Nephron (organoid): ENCODE measurements around the gene TMEM145.

ENCODE experiments used
- H3K27ac Mint-ChIP-seq, 3 experiments: 2 replicates each; pipeline ENCODE4 v1.8.0; 2020; ENCODE audit warnings: mixed read lengths in 3 of 3, mild to moderate bottlenecking in 2 of 3, moderate library complexity in 1 of 3
- H3K27me3 Mint-ChIP-seq: 2 replicates; pipeline ENCODE4 v1.8.0; 2021; ENCODE audit warnings: low read depth, mild to moderate bottlenecking, moderate library complexity, mixed read lengths
- H3K36me3 Mint-ChIP-seq: 2 replicates; pipeline ENCODE4 v1.8.0; 2020; ENCODE audit warnings: low read depth, mixed read lengths
- H3K4me1 Mint-ChIP-seq: 2 replicates; pipeline ENCODE4 v1.8.0; 2020; ENCODE audit warnings: mixed read lengths
- H3K4me3 Mint-ChIP-seq, 3 experiments: 2 replicates each; pipeline ENCODE4 v1.8.0; 2020; ENCODE audit warnings: mild to moderate bottlenecking in 3 of 3, mixed read lengths in 3 of 3, moderate library complexity in 2 of 3
- H3K9me3 Mint-ChIP-seq: 2 replicates; pipeline ENCODE4 v1.8.0; 2020; ENCODE audit warnings: mixed read lengths
- TF ChIP-seq, protein P1 (sequence below), 3 experiments: fragments of 200-600 bp; sonication (generic); IDR thresholded peaks; one replicate each; pipeline ENCODE4 v1.5.0; 2021; ENCODE audit warnings: antibody characterized with exemption in 3 of 3; ENCODE audit not compliant: unreplicated experiment in 3 of 3

Gene TMEM145

DNA sequence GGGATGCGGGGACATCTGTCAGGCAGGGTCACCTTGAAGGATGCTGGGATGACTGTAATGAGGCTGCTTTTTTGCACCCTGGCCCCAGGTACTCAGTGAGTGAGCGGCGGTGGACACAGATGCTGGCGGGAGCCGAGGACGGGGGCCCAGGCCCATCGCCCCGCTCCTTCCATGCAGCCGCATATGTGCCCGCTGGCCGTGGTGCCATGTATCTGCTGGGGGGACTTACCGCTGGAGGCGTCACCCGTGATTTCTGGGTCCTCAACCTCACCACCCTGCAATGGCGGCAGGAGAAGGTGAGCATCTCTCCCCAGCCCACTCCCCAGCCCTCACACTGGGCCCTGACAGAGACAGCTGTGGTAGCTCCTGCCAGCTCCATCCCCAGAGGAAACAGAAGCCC is 43.6 kb downstream of the TMEM145 start:
- H3K36me3 Mint-ChIP-seq, result peaks cover 44% of the 10 kb centered on the region
- H3K27me3 Mint-ChIP-seq, result no peaks in the 10 kb centered on the region
- TF ChIP-seq, protein P1, sequence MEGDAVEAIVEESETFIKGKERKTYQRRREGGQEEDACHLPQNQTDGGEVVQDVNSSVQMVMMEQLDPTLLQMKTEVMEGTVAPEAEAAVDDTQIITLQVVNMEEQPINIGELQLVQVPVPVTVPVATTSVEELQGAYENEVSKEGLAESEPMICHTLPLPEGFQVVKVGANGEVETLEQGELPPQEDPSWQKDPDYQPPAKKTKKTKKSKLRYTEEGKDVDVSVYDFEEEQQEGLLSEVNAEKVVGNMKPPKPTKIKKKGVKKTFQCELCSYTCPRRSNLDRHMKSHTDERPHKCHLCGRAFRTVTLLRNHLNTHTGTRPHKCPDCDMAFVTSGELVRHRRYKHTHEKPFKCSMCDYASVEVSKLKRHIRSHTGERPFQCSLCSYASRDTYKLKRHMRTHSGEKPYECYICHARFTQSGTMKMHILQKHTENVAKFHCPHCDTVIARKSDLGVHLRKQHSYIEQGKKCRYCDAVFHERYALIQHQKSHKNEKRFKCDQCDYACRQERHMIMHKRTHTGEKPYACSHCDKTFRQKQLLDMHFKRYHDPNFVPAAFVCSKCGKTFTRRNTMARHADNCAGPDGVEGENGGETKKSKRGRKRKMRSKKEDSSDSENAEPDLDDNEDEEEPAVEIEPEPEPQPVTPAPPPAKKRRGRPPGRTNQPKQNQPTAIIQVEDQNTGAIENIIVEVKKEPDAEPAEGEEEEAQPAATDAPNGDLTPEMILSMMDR (IDR thresholded peaks at IDR 0.05; ENCODE audit: unreplicated experiment in 3 of 3), result no peak
- H3K4me1 Mint-ChIP-seq, result no peaks in the 10 kb centered on the region
- no peak overlapping the region for H3K4me3 Mint-ChIP-seq
- H3K9me3 Mint-ChIP-seq, result no peaks in the 10 kb centered on the region
- no peak overlapping the region for H3K27ac Mint-ChIP-seq

DNA sequence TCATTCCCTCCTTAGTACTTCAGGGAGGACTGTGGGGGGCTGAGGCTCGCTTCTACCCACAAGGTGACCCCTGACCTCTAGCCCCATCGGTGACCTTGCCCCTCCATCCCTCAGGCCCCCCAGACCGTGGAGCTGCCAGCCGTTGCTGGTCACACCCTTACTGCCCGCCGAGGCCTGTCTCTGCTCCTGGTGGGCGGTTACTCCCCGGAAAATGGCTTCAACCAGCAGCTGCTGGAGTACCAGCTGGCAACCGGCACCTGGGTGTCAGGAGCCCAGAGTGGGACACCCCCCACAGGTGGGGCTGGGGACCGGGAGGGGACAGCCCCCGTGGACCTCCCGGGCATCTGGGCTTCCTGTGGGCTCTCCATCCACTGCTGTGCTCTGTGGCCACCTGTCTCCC is 44.2 kb downstream of the TMEM145 start:
- Mint-ChIP-seq H3K9me3 (no peaks in the 10 kb centered on the region), H3K27me3 (no peaks in the 10 kb centered on the region), H3K4me3 (no peak overlapping the region), H3K4me1 (no peaks in the 10 kb centered on the region), H3K27ac (no peak overlapping the region), H3K36me3 (peaks cover 40% of the 10 kb centered on the region)
- TF ChIP-seq, protein P1 (IDR thresholded peaks at IDR 0.05; ENCODE audit: unreplicated experiment in 3 of 3), result no peak

DNA sequence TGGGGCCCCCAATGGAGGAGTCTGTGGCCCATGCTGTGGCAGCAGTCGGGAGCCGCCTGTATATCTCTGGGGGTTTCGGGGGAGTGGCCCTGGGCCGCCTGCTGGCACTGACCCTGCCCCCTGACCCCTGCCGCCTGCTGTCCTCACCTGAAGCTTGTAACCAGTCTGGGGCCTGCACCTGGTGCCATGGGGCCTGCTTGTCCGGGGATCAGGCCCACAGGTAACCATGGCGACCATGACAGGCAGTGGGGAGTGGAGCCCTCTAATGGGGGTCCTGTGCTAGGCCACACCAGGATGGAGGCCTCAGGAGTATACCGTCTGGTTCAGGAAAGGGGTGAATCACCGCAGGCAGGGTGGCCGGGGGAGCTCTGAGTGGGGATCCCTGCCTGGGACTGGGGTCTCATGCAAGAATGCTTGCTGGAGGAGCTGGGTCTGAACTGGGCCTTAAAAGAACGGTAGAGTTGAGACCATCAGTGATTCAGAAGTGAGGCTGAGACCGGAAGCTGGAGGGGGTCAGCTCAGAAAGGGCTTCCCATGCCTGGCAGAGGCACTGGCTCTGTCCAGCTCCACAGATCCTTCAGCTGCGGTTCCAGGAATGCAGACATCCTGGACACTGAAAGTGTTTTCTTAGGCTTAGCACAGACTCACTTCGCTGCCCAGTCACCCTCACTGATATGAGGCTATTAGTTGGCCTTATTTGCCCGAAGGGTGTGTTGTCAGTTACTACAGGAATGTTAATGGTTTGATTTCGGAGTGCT is 47.9 kb downstream of the TMEM145 start:
- Mint-ChIP-seq H3K4me3 (no peak overlapping the region), H3K27ac (no peak overlapping the region), H3K9me3 (no peaks in the 10 kb centered on the region), H3K36me3 (peaks cover 52% of the 10 kb centered on the region), H3K4me1 (no peaks in the 10 kb centered on the region), H3K27me3 (no peaks in the 10 kb centered on the region)
- TF ChIP-seq, protein P1 (IDR thresholded peaks at IDR 0.05; ENCODE audit: unreplicated experiment in 3 of 3), result no peak

DNA sequence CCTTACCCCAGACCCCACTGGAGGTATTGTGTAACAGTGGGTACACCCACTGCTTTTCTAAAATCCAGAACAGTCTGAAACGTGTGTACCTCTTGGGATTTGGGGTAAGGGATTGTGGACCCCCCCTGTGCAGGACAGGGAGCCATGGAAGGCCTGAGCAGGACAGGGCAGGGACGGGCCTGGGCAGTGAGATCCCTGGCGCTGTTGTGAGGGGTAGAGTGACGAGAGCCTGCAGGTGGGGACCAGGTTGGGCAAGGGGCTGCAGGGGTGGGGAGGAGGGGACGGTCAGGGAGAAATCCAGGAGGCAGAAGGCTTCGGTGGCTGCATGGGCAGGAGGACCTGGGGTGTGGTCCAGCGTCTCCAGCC is 48.4 kb downstream of the TMEM145 start:
- Mint-ChIP-seq H3K27ac (no peak overlapping the region), H3K9me3 (no peaks in the 10 kb centered on the region), H3K27me3 (no peaks in the 10 kb centered on the region), H3K4me3 (no peak overlapping the region), H3K36me3 (peaks cover 55% of the 10 kb centered on the region), H3K4me1 (peaks cover 3% of the 10 kb centered on the region)
- TF ChIP-seq, protein P1 (IDR thresholded peaks at IDR 0.05; ENCODE audit: unreplicated experiment in 3 of 3), result no peak

DNA sequence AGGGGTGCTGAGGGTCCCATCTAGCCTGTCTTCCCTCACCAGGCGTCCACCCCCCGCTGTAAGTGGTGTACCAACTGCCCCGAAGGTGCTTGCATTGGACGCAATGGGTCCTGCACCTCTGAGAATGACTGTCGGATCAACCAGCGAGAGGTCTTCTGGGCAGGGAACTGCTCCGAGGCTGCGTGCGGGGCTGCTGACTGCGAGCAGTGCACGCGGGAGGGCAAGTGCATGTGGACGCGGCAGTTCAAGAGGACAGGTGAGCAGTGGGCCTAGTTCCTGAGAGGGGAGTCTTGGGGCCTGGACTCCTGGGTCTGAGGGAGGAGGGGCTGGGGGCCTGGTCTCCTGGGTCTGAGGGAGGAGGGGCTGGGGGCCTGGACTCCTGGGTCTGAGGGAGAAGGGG is 49.2 kb downstream of the TMEM145 start:
- Mint-ChIP-seq H3K4me1 (peaks cover 7% of the 10 kb centered on the region), H3K27ac (no peak overlapping the region), H3K4me3 (no peak overlapping the region), H3K27me3 (no peaks in the 10 kb centered on the region), H3K36me3 (peaks cover 58% of the 10 kb centered on the region), H3K9me3 (no peaks in the 10 kb centered on the region)
- TF ChIP-seq, protein P1 (IDR thresholded peaks at IDR 0.05; ENCODE audit: unreplicated experiment in 3 of 3), result no peak

DNA sequence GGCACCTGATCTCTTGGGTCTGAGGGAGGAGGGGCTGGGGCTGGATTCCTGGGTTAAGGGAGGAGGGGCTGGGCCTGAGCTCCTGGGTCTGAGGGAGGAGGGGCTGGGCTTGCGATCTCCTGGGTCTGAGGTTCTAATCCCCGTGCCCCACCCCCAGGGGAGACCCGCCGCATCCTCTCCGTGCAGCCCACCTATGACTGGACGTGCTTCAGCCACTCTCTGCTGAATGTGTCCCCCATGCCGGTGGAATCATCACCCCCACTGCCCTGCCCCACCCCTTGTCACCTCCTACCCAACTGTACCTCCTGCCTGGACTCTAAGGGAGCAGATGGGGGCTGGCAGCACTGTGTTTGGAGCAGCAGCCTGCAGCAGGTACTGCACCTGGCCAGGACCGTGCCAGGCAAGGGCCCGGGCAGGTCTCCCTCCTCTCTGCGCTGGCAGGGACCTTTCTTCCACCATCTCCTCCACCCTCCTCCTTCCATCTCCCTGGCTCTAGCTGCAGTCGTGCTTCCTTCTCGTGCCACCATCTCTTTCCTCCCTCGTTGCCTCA is 49.9 kb downstream of the TMEM145 start:
- TF ChIP-seq, protein P1 (IDR thresholded peaks at IDR 0.05; ENCODE audit: unreplicated experiment in 3 of 3), result no peak
- Mint-ChIP-seq H3K36me3 (peaks cover 60% of the 10 kb centered on the region), H3K27me3 (no peaks in the 10 kb centered on the region), H3K9me3 (no peaks in the 10 kb centered on the region), H3K27ac (no peak overlapping the region), H3K4me1 (peaks cover 12% of the 10 kb centered on the region), H3K4me3 (no peak overlapping the region)
